Measurements from ENCODE around the gene RNF222.

DNA sequence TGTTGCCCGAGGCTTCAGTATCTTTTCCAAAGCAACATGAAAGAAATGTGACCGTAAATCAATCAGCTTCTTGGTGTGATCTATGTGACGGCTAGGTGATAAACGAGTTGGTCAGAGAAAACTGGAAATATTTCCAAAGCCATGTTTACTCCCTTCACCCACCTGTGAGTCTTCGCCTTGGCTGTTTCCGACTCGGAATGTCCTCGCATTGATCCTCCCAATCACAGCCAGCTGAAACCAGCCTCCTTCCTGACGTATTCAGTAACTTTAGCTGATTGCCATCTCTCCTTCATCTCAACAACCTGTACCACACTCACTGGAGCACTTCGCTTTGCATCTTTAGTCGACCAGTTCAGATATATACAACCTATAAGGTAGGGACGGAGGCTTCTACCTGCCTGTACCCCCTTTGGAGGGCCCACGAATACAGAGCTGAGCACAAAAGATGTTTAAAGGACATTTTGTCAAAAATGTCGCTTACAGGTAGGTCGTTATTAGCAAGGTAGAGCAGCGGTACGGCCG is 21.8 kb downstream of the RNF222 start:
- TF ChIP-seq EZH2 (IDR thresholded peaks at IDR 0.05; ENCODE audit: low read depth): no peak
- TF ChIP-seq, protein P1, sequence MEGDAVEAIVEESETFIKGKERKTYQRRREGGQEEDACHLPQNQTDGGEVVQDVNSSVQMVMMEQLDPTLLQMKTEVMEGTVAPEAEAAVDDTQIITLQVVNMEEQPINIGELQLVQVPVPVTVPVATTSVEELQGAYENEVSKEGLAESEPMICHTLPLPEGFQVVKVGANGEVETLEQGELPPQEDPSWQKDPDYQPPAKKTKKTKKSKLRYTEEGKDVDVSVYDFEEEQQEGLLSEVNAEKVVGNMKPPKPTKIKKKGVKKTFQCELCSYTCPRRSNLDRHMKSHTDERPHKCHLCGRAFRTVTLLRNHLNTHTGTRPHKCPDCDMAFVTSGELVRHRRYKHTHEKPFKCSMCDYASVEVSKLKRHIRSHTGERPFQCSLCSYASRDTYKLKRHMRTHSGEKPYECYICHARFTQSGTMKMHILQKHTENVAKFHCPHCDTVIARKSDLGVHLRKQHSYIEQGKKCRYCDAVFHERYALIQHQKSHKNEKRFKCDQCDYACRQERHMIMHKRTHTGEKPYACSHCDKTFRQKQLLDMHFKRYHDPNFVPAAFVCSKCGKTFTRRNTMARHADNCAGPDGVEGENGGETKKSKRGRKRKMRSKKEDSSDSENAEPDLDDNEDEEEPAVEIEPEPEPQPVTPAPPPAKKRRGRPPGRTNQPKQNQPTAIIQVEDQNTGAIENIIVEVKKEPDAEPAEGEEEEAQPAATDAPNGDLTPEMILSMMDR (conservative IDR thresholded peaks at IDR 0.05): no peak
